Measurements from ENCODE around the gene IL1RAPL2. TPM values are rescaled to one million over a fixed set of nuclear protein-coding genes. Genes with fewer than 3 reads are reported as not detected.

The IL1RAPL2 gene
- total RNA-seq, 4 donors from 2014 or later = 0.16 TPM; not detected in 3

DNA sequence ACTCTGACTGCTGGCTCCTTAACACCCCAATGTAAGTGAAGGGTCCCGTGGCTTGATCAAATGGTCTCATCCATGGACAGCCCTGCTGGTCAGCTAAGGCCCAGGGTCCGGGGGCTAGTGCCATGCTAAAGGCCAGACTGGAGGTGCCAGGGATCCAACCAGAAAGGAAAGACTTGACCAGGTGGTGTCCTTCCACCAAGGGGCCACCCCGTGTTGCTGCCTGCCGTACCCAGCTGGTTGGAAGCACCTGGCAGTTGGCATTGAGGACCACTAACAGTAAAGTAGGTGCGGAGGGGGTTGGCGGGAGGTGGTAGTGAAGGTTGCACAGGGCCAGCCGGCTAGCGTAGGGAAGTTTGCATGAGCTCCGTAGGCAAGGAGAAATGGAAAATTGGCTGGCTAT, 1.7 kb upstream of the IL1RAPL2 start:
- no peaks in the 10 kb centered on the region for H3K9me3 ChIP-seq
- TF ChIP-seq EP300 (IDR thresholded peaks at IDR 0.05; ENCODE audit: low read depth) (no peak), POLR2AphosphoS5 (IDR thresholded peaks at IDR 0.05) (no peak), POLR2A (IDR thresholded peaks at IDR 0.05) (no peak)
- TF ChIP-seq, protein P1, sequence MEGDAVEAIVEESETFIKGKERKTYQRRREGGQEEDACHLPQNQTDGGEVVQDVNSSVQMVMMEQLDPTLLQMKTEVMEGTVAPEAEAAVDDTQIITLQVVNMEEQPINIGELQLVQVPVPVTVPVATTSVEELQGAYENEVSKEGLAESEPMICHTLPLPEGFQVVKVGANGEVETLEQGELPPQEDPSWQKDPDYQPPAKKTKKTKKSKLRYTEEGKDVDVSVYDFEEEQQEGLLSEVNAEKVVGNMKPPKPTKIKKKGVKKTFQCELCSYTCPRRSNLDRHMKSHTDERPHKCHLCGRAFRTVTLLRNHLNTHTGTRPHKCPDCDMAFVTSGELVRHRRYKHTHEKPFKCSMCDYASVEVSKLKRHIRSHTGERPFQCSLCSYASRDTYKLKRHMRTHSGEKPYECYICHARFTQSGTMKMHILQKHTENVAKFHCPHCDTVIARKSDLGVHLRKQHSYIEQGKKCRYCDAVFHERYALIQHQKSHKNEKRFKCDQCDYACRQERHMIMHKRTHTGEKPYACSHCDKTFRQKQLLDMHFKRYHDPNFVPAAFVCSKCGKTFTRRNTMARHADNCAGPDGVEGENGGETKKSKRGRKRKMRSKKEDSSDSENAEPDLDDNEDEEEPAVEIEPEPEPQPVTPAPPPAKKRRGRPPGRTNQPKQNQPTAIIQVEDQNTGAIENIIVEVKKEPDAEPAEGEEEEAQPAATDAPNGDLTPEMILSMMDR (IDR thresholded peaks at IDR 0.05) = no peak
- H3K4me3 ChIP-seq = no peak overlapping the region
- DNase-seq = no peak
- intact Hi-C loops (cut with DNase I; ENCODE audit: low total_unique reads) (no loop called here), in situ Hi-C loops (cut with MboI; ENCODE audit: low pct_ligation_motif_present in 1 of 4, low pct_unique_long_range_greater_than_20kb in 1 of 4, low sequenced_read_pairs in 3 of 4) (no loop called here)
- WGBS, 2 donors (ENCODE audit: low coverage in 1 of 2) = 82% methylated on average over 9 of the region's 9 CpGs; no CpG with 5 or more reads in 1 of the 2 donors
- H3K27ac ChIP-seq = no peak overlapping the region
- H3K36me3 ChIP-seq = no peaks in the 10 kb centered on the region
- H3K4me1 ChIP-seq = no peaks in the 10 kb centered on the region
- peaks cover 38% of the 10 kb centered on the region for H3K27me3 ChIP-seq

- no peak for DNase-seq
- Histone ChIP-seq H3K4me3 (no peak overlapping the region), H3K4me1 (no peaks in the 10 kb centered on the region), H3K27me3 (peaks cover 38% of the 10 kb centered on the region), H3K36me3 (no peaks in the 10 kb centered on the region), H3K27ac (no peak overlapping the region), H3K9me3 (no peaks in the 10 kb centered on the region)
- in situ Hi-C loops (cut with MboI; ENCODE audit: low pct_ligation_motif_present in 1 of 4, low pct_unique_long_range_greater_than_20kb in 1 of 4, low sequenced_read_pairs in 3 of 4) (no loop called here), intact Hi-C loops (cut with DNase I; ENCODE audit: low total_unique reads) (no loop called here)
- WGBS, 2 donors (ENCODE audit: low coverage in 1 of 2) = 53% methylated on average over 39 of the region's 39 CpGs; no CpG with 5 or more reads in 1 of the 2 donors
- no peak for TF ChIP-seq EP300 (IDR thresholded peaks at IDR 0.05; ENCODE audit: low read depth)
- TF ChIP-seq POLR2A (IDR thresholded peaks at IDR 0.05) = no peak
- no peak for TF ChIP-seq POLR2AphosphoS5 (IDR thresholded peaks at IDR 0.05)
- TF ChIP-seq, protein P1 (IDR thresholded peaks at IDR 0.05) = no peak
These were observed 887 bp upstream of the IL1RAPL2 start for GRCh38 chrX:104564921-104565703.

GRCh38 chrX:104566681-104567501, 892 bp downstream of the IL1RAPL2 start:
- H3K9me3 ChIP-seq = no peaks in the 10 kb centered on the region
- TF ChIP-seq, protein P1 (IDR thresholded peaks at IDR 0.05) = no peak
- TF ChIP-seq EP300 (IDR thresholded peaks at IDR 0.05; ENCODE audit: low read depth) (no peak), POLR2AphosphoS5 (IDR thresholded peaks at IDR 0.05) (no peak)
- no peak overlapping the region for H3K4me3 ChIP-seq
- DNase-seq = no peak
- no peaks in the 10 kb centered on the region for H3K4me1 ChIP-seq
- no peak overlapping the region for H3K27ac ChIP-seq
- peaks cover 38% of the 10 kb centered on the region for H3K27me3 ChIP-seq
- in situ Hi-C loops (cut with MboI; ENCODE audit: low pct_ligation_motif_present in 1 of 4, low pct_unique_long_range_greater_than_20kb in 1 of 4, low sequenced_read_pairs in 3 of 4) = no loop called here
- no peaks in the 10 kb centered on the region for H3K36me3 ChIP-seq
- intact Hi-C loops (cut with DNase I; ENCODE audit: low total_unique reads) = no loop called here
- 49% methylated on average over 45 of the region's 46 CpGs; no CpG with 5 or more reads in 1 of the 2 donors for WGBS, 2 donors (ENCODE audit: low coverage in 1 of 2)

DNA sequence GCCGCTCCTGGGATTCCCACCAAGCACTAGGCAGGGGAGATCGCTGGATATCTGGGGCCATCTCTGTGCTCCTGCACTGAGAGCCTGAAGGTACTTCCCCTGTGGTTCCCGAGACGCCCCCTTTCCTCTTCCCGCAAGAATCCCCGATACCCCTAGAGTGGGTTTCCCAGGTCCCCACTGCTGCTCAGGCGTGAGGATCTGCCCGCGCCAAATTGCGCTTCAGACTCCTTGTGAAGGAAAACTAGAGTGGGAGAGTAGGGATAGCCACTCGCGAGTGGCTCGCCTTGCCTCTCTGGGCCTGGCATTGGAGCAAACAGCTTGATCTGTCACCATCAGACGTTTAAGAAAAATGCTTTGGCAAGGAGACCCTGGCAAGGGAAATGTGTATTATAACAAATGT, 1.5 kb downstream of the IL1RAPL2 start:
- Histone ChIP-seq H3K4me1 (no peaks in the 10 kb centered on the region), H3K36me3 (no peaks in the 10 kb centered on the region), H3K27me3 (peaks cover 38% of the 10 kb centered on the region), H3K4me3 (no peak overlapping the region), H3K9me3 (no peaks in the 10 kb centered on the region), H3K27ac (no peak overlapping the region)
- intact Hi-C loops (cut with DNase I; ENCODE audit: low total_unique reads) = no loop called here
- TF ChIP-seq POLR2AphosphoS5 (IDR thresholded peaks at IDR 0.05) (no peak), POLR2A (IDR thresholded peaks at IDR 0.05) (no peak), EP300 (IDR thresholded peaks at IDR 0.05; ENCODE audit: low read depth) (no peak)
- TF ChIP-seq, protein P1 (IDR thresholded peaks at IDR 0.05) = no peak
- WGBS, 2 donors (ENCODE audit: low coverage in 1 of 2) = 62% methylated on average over 14 of the region's 14 CpGs; no CpG with 5 or more reads in 1 of the 2 donors
- in situ Hi-C loops (cut with MboI; ENCODE audit: low pct_ligation_motif_present in 1 of 4, low pct_unique_long_range_greater_than_20kb in 1 of 4, low sequenced_read_pairs in 3 of 4) = no loop called here
- no peak for DNase-seq

All from transverse colon (tissue), 4 donors.